Suprapubic skin (tissue), 4 donors: ENCODE measurements around the gene CHST11.

Experiments used
- CTCF ChIP-seq, 2 donors: fragments of 200-600 bp in 1 of 2; fragments of 450-650 bp in 1 of 2; sonication (generic) in 1 of 2; IDR thresholded peaks; one replicate each; pipeline ENCODE4 v1.5.1; 2016 to 2019; ENCODE audit warnings: antibody characterized with exemption in 2 of 2, mild to moderate bottlenecking in 1 of 2, moderate library complexity in 1 of 2
- EP300 ChIP-seq: sonication (generic); formaldehyde crosslinking; IDR thresholded peaks from one replicate; pipeline ENCODE4 v1.6.1; 2017; ENCODE audit warnings: antibody characterized with exemption
- POLR2A ChIP-seq, 2 donors: fragments of 450-650 bp; IDR thresholded peaks; one replicate each; pipeline ENCODE4 v1.6.1; 2017; ENCODE audit warnings: antibody characterized with exemption in 2 of 2, mild to moderate bottlenecking in 2 of 2, moderate library complexity in 2 of 2
- POLR2AphosphoS5 ChIP-seq, 3 donors: sonication (generic); formaldehyde crosslinking; IDR thresholded peaks; one replicate each; pipeline ENCODE4 v1.6.1; 2017; ENCODE audit warnings: antibody characterized with exemption in 3 of 3

GRCh38 chr12:104407922-104408321 lies 48.8 kb upstream of the CHST11 start:
- TF ChIP-seq EP300 (no peak), CTCF (IDR thresholded peaks at IDR 0.05) (no peak), POLR2A (IDR thresholded peaks at IDR 0.05) (no peak), POLR2AphosphoS5 (IDR thresholded peaks at IDR 0.05) (no peak)
